ENCODE data around the gene FAM89A. TPM values are rescaled to one million over a fixed set of nuclear protein-coding genes. Genes with fewer than 3 reads are reported as not detected.

The FAM89A gene
- total and polyA plus RNA-seq, 2 of the 8 experiments (the other 6 are each of a cell fraction or from before 2014, with no cell fraction given), result 2.1 to 2.2 TPM

DNA sequence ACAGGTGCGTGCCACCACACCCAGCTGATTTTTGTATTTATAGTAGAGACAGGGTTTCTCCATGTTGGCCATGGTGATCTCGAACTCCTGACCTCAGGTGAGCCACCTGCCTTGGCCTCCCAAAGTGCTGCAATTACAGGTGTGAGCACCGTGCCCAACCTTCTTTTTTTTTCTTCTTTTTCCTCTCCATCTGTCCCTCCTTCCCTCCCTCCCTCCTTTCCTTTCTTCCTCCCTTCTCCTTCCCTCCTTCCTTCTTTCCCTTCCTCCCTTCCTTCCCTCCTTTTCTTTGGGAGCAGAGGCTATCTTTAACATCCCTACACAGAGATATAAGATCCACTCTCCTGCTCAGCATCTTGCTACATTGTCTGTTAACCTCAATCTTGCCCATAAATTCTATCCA, 24.4 kb upstream of the FAM89A start:
- no peaks in the 10 kb centered on the region for H4K20me1 ChIP-seq (replicated peaks in 1 of 2; ENCODE audit: control insufficient read depth in 1 of 2, insufficient read depth in 2 of 2, low read length in 2 of 2)
- no peaks in the 10 kb centered on the region; a peak in 1 of 7 replicates for H3K4me1 ChIP-seq (replicated peaks in 1 of 4; ENCODE audit: control insufficient read depth in 3 of 4, insufficient read depth in 4 of 4, low read length in 3 of 4)
- no peaks in the 10 kb centered on the region for H3K36me3 ChIP-seq (ENCODE audit: control insufficient read depth in 2 of 4, insufficient read depth in 4 of 4, low read length in 3 of 4)
- no peak overlapping the region for H3K9ac ChIP-seq (replicated peaks in 1 of 4; ENCODE audit: extremely low read depth in 1 of 4, low read depth in 3 of 4, low read length in 3 of 4)
- no peak overlapping the region for H4K8ac ChIP-seq (ENCODE audit: extremely low read depth, insufficient read depth, low read length)
- CTCF ChIA-PET (ENCODE audit: partially characterized antibody), result interaction anchor here (1.2 kb wide), 1 partner anchor 11 kb away, joined by 3 read pairs; no protein-coding TSS in a partner anchor
- no peak overlapping the region for H3K23ac ChIP-seq (ENCODE audit: insufficient read length)
- H3K18ac ChIP-seq (ENCODE audit: extremely low read depth, low read length), result no peak overlapping the region
- H2BK12ac ChIP-seq (ENCODE audit: low read depth, low read length), result no peak overlapping the region
- H3K27ac ChIP-seq (ENCODE audit: low read depth, low read length), result no peak overlapping the region
- 100% methylated on average over 2 of the region's 3 CpGs; no CpG with 5 or more reads in 1 of the 2 experiments for WGBS, 2 experiments (ENCODE audit: extremely low coverage in 1 of 2, insufficient coverage in 1 of 2, insufficient read length in 1 of 2, insufficient replicate concordance in 2 of 2, low coverage in 1 of 2, low lambda C conversion rate in 2 of 2, missing lambda C conversion rate in 1 of 2)
- H3K4me3 ChIP-seq (ENCODE audit: extremely low read depth in 1 of 4, insufficient read depth in 2 of 4, low read depth in 3 of 4, low read length in 4 of 4), result no peak overlapping the region
- H3K56ac ChIP-seq (replicated peaks; ENCODE audit: insufficient read length, low read depth, low read length), result no peak overlapping the region
- TF ChIP-seq, protein P1, sequence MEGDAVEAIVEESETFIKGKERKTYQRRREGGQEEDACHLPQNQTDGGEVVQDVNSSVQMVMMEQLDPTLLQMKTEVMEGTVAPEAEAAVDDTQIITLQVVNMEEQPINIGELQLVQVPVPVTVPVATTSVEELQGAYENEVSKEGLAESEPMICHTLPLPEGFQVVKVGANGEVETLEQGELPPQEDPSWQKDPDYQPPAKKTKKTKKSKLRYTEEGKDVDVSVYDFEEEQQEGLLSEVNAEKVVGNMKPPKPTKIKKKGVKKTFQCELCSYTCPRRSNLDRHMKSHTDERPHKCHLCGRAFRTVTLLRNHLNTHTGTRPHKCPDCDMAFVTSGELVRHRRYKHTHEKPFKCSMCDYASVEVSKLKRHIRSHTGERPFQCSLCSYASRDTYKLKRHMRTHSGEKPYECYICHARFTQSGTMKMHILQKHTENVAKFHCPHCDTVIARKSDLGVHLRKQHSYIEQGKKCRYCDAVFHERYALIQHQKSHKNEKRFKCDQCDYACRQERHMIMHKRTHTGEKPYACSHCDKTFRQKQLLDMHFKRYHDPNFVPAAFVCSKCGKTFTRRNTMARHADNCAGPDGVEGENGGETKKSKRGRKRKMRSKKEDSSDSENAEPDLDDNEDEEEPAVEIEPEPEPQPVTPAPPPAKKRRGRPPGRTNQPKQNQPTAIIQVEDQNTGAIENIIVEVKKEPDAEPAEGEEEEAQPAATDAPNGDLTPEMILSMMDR (IDR thresholded peaks at IDR 0.05; ENCODE audit: control extremely low read depth in 1 of 3, insufficient read depth in 1 of 3, low read depth in 1 of 3, low read length in 3 of 3), result no peak
- no peak for TF ChIP-seq JUN (IDR thresholded peaks at IDR 0.05; ENCODE audit: low read depth, low read length)
- no peak for TF ChIP-seq CHD1 (IDR thresholded peaks at IDR 0.05; ENCODE audit: low read depth, low read length)
- no peak overlapping the region for H2AFZ ChIP-seq (ENCODE audit: low read length)
- H4K5ac ChIP-seq (ENCODE audit: insufficient read length, low read depth, low read length), result no peak overlapping the region
- no peaks in the 10 kb centered on the region for H3K27me3 ChIP-seq (replicated peaks in 1 of 4; ENCODE audit: control insufficient read depth in 3 of 4, extremely low read depth in 1 of 4, insufficient read depth in 3 of 4, low read length in 3 of 4)
- no peaks in the 10 kb centered on the region for H3K79me1 ChIP-seq (ENCODE audit: low read depth, low read length)
- no peak overlapping the region for H3K4me2 ChIP-seq (ENCODE audit: insufficient read depth in 1 of 2, low read depth in 2 of 2, low read length in 2 of 2)
- FAIRE-seq, result no peak
- H3K4ac ChIP-seq (replicated peaks; ENCODE audit: insufficient read length, low read depth, low read length), result no peak overlapping the region
- no peak overlapping the region for H2AK5ac ChIP-seq (ENCODE audit: low read depth, low read length)
- no peak overlapping the region for H2BK20ac ChIP-seq (ENCODE audit: low read length)
- H3K79me2 ChIP-seq (ENCODE audit: control insufficient read depth in 1 of 2, insufficient read depth in 2 of 2, low read length in 2 of 2), result no peaks in the 10 kb centered on the region
- H2BK5ac ChIP-seq (ENCODE audit: low read depth, low read length), result no peak overlapping the region
- DNase-seq (ENCODE audit: low read depth in 1 of 2, low spot score in 2 of 2), result no peak
- no peak overlapping the region for H4K91ac ChIP-seq (replicated peaks; ENCODE audit: insufficient read length, low read length)
- no peak overlapping the region for H2BK120ac ChIP-seq (replicated peaks; ENCODE audit: low read depth, low read length)
- no peaks in the 10 kb centered on the region for H3K9me3 ChIP-seq (ENCODE audit: insufficient read depth in 2 of 2, low read depth in 1 of 2, low read length in 1 of 2)
- H3K14ac ChIP-seq (ENCODE audit: insufficient read length), result no peak overlapping the region
- H2BK15ac ChIP-seq (ENCODE audit: low read length), result no peak overlapping the region
- no peaks in the 10 kb centered on the region for H3K23me2 ChIP-seq (ENCODE audit: low read depth, low read length)
- POLR2A ChIA-PET (ENCODE audit: partially characterized antibody), result no interaction called here
